ENCODE results near the gene PRKD3. TPM values are rescaled to one million over a fixed set of nuclear protein-coding genes. Genes with fewer than 3 reads are reported as not detected.
"Not testable (repeated sequence)": the region's sequence is repeated elsewhere in the genome, so short reads cannot be mapped to it uniquely, and the experiment has no call there.

Gene PRKD3
- total RNA-seq, 2 experiments from 2014 or later: 9.3 to 13.4 TPM

DNA sequence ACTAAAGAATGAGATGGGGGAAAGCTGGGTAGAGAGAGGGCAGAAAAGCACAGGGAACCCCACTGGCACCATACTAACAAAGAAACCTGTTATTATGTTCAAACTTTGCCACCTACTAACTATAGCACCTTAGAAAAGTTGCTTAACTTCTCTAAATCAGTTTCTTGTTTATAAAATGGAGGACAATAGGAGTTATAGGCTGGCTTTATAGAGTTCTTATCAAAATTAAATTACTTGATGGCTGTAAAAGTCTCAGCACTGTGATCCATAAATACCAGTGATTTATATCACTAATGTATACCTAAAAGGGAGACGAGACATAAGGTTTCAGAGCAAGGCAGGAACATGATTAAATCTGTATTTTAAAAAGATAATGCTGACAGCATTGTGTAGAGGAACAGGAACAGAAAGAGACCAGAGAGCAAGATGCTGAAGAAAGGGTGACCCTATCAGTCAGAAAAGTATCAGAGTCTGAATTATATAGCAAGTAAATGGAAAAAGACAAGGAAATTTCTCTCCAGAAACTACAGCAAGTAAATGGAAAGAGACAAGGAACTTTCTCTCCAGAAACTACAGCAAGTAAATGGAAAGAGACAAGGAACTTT lies 29.1 kb downstream of the PRKD3 start:
- Mint-ChIP-seq H3K9me3 (no peaks in the 10 kb centered on the region), H3K36me3 (ENCODE audit: low read depth) (peaks cover 2% of the 10 kb centered on the region), H3K4me3 (no peak overlapping the region), H3K27me3 (no peaks in the 10 kb centered on the region), H3K27ac (no peak overlapping the region), H3K4me1 (no peaks in the 10 kb centered on the region)
- ChIA-PET POLR2A (no interaction called here), CTCF (no interaction called here)
- no peak for DNase-seq

DNA sequence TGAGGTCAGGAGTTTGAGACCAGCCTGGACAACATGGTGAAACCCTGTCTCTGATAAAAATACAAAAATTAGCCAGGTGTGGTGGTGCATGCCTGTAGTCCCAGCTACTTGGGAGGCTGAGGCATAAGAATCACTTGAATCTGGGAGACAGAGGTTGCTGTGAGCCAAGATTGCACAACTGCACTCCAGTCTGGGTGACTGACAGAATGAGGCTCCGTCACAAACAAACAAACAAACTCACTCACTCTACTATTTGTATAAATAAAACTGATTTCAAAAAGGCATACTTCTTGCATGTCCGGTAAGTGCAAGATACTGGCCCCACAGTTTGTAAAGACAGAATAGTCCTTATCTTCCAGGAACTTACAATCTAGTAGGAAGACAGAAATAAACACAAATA lies 29.8 kb downstream of the PRKD3 start:
- H3K27ac Mint-ChIP-seq; CTCF ChIA-PET; H3K36me3 Mint-ChIP-seq (ENCODE audit: low read depth); H3K27me3 Mint-ChIP-seq; POLR2A ChIA-PET; H3K4me1 Mint-ChIP-seq; H3K9me3 Mint-ChIP-seq; H3K4me3 Mint-ChIP-seq; DNase-seq: not testable (repeated sequence)

DNA sequence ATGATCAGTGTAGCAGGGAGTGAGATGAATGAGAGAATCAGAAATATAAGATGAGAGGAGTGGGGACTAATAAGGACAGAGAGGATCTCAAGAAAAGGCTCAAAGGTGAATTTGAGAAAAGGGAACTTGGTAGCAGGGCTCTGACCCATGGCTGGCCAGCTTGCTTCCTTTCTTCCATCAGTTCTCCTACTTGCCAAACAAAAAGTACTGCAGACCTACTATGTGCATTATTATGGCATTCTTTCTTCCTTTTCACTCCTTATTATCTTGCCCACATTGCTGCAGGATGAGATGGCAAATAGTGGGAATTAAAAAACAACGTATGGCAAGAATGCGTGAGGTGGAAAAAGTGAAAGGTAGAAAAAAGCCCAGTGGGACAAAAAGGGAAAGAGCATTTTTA lies 33.0 kb downstream of the PRKD3 start:
- CTCF ChIA-PET: no interaction called here
- H3K27me3 Mint-ChIP-seq: no peaks in the 10 kb centered on the region
- POLR2A ChIA-PET: interaction anchor here (0.6 kb wide), 2 partner anchors 79 to 364 kb away, joined by 3 to 4 read pairs; no protein-coding TSS in a partner anchor
- H3K9me3 Mint-ChIP-seq: no peaks in the 10 kb centered on the region
- DNase-seq: no peak
- no peak overlapping the region for H3K27ac Mint-ChIP-seq
- no peak overlapping the region for H3K4me3 Mint-ChIP-seq
- H3K36me3 Mint-ChIP-seq (ENCODE audit: low read depth): no peaks in the 10 kb centered on the region
- H3K4me1 Mint-ChIP-seq: no peaks in the 10 kb centered on the region

DNA sequence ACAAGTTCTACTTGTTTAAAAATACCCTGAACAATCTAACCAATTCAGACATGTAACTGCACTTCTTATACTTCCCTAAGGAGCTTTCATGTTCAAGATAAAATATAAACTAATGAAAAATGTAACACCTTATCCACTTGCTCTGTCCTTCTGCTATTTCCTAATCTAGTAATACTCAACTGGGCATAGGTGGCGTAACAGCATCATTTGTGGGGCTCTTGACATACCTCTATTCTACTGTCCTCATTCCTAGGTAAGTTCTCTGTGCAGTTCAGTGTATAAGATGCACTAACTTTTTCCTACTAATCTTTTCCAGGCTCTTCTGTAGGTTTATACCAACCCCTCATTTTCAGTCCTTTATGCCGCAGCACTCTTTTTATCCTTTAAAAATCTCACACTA lies 36.7 kb downstream of the PRKD3 start:
- Mint-ChIP-seq H3K4me1 (no peaks in the 10 kb centered on the region), H3K4me3 (no peak overlapping the region), H3K9me3 (no peaks in the 10 kb centered on the region), H3K36me3 (ENCODE audit: low read depth) (no peaks in the 10 kb centered on the region), H3K27me3 (no peaks in the 10 kb centered on the region), H3K27ac (no peak overlapping the region)
- peak; percentile 16 for DNase-seq
- CTCF ChIA-PET: interaction anchor here (0.6 to 1.1 kb wide), 3 partner anchors 9 to 128 kb away, joined by 3 to 5 read pairs (median 4); no protein-coding TSS in a partner anchor
- POLR2A ChIA-PET: no interaction called here

DNA sequence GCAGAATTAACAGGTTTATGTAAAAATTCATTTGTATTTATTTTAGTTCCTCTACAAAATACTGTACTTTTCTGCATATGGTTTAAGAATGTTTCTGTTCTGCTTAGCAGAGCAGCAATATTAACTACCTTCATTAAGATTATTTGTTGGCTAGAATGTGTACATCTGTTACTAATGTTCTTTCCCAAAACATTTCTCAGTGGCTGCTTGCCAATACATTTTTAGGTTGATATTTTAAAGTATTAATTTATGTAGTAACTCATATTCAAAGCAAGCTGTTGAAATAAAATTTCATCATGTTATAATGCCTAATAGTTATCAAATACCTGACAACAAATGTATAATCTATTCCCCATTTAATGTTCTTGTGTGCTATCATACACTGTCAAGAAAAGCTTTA lies 40.3 kb downstream of the PRKD3 start:
- Mint-ChIP-seq H3K27me3 (no peaks in the 10 kb centered on the region), H3K4me1 (no peaks in the 10 kb centered on the region), H3K36me3 (ENCODE audit: low read depth) (peaks cover 7% of the 10 kb centered on the region), H3K27ac (no peak overlapping the region), H3K4me3 (no peak overlapping the region), H3K9me3 (no peaks in the 10 kb centered on the region)
- POLR2A ChIA-PET: no interaction called here
- DNase-seq: no peak
- CTCF ChIA-PET: interaction anchor here (0.8 kb wide), 1 partner anchor 63 kb away, joined by 3 read pairs; no protein-coding TSS in a partner anchor

DNA sequence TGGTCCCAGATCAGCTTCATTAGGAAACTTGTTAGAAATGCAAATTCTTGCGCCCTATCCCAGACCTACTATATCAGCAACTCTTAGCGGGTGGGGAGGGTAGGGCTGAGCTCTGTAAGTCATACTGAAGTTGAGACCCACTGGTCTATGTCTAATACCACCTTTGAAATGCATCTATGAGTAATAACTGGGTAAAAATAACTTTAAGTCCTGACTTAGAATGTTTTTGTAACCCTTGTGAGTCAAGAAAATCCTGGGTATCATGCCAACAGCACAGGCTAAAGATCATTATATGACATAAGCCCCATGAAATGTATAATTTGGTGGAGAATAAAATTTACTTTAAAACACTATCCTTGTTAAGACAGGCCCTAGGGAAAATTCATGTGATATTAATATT lies 41.4 kb downstream of the PRKD3 start:
- Mint-ChIP-seq H3K27me3 (no peaks in the 10 kb centered on the region), H3K36me3 (ENCODE audit: low read depth) (peaks cover 7% of the 10 kb centered on the region), H3K27ac (no peak overlapping the region), H3K4me1 (no peaks in the 10 kb centered on the region), H3K9me3 (no peaks in the 10 kb centered on the region), H3K4me3 (no peak overlapping the region)
- POLR2A ChIA-PET: no interaction called here
- DNase-seq: no peak
- CTCF ChIA-PET: interaction anchor here (1.1 kb wide), 1 partner anchor 17 kb away, joined by 3 read pairs; no protein-coding TSS in a partner anchor

DNA sequence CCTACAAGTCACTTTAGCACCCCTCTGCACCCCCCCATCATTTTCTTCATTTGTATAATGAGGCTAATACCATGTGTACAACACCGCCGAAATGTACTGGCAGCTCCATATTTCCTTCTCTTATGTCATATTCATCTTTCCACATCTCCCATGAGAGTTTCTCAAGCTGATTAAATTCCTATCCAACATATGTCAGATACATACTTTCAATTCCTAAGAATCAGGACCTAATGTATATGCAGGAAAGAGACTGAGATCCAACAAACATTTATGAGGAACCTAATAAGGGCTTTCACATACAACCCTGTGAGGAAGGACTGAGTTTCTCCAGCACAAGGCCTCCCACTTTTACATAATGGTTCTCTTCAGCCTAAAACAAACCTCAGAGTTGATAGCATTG lies 41.9 kb downstream of the PRKD3 start:
- Mint-ChIP-seq H3K36me3 (ENCODE audit: low read depth) (peaks cover 7% of the 10 kb centered on the region), H3K27me3 (no peaks in the 10 kb centered on the region), H3K27ac (no peak overlapping the region), H3K4me1 (no peaks in the 10 kb centered on the region), H3K4me3 (no peak overlapping the region), H3K9me3 (no peaks in the 10 kb centered on the region)
- ChIA-PET CTCF (no interaction called here), POLR2A (no interaction called here)
- DNase-seq: no peak

DNA sequence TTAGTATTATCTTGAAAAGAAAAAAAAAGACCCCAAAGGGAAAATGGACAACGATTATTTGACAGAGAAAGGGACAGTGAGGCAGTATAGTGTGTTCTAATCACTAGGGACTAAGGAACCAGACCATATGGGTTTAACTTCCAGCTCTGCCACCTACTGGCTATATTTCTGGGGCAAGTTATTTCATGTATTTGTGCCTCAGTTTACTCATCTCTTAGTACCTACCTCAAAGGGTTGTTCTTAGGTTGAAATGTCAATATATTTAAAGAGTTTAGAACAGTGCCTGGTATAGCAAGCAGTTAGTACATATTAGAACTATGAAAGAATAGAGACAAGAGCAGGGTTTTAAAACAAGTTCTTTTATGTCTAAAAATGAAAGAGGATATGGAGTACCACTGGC lies 42.7 kb downstream of the PRKD3 start:
- no peaks in the 10 kb centered on the region for H3K9me3 Mint-ChIP-seq
- no peaks in the 10 kb centered on the region for H3K27me3 Mint-ChIP-seq
- CTCF ChIA-PET: interaction anchor here (0.6 kb wide), 1 partner anchor 116 kb away, joined by 3 read pairs; no protein-coding TSS in a partner anchor
- POLR2A ChIA-PET: no interaction called here
- no peak overlapping the region for H3K4me3 Mint-ChIP-seq
- H3K36me3 Mint-ChIP-seq (ENCODE audit: low read depth): peaks cover 7% of the 10 kb centered on the region
- no peak for DNase-seq
- H3K27ac Mint-ChIP-seq: no peak overlapping the region
- no peaks in the 10 kb centered on the region for H3K4me1 Mint-ChIP-seq

DNA sequence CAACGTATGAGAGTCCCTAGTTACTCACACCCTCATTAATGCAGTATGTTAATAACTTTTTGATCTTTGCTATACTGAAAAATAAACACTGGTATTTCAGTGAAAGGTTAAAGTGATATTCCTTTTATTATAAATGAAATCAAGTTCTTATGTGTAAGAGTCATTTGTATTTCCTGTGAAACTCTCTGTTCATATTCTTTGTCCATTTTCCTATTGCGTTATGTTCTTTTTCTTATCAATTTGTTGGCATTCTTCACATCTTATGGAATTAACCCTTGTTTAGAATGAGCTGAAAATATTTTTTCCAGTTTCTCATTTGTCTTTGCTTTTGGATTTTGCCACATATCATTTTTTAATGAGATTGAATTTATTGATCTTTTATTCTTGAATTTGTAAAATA lies 48.3 kb downstream of the PRKD3 start:
- ChIA-PET POLR2A (no interaction called here), CTCF (no interaction called here)
- Mint-ChIP-seq H3K4me3 (no peak overlapping the region), H3K27ac (no peak overlapping the region), H3K36me3 (ENCODE audit: low read depth) (peaks cover 5% of the 10 kb centered on the region), H3K9me3 (no peaks in the 10 kb centered on the region), H3K4me1 (no peaks in the 10 kb centered on the region), H3K27me3 (no peaks in the 10 kb centered on the region)
- DNase-seq: no peak

Other genes with a start within 250 kb of the PRKD3 start
- gene HEATR5B, start 240.5 kb downstream of the PRKD3 start, total RNA-seq: 10 to 100 TPM; 21.4 to 21.8 TPM
- 10 to 100 TPM in 1 of 2 experiments, 1 to 10 TPM in 1; 9.8 to 10.3 TPM for gene GPATCH11, start 240.3 kb downstream of the PRKD3 start, total RNA-seq
- 100 to 1,000 TPM; 119 to 129 TPM for gene EIF2AK2, start 167.9 kb downstream of the PRKD3 start, total RNA-seq
- gene SULT6B1, start 136.2 kb downstream of the PRKD3 start, total RNA-seq: not detected
- gene CEBPZOS, start 128.3 kb downstream of the PRKD3 start, total RNA-seq: 10 to 100 TPM; 37.5 to 38.5 TPM
- gene CEBPZ, start 93.2 kb downstream of the PRKD3 start, total RNA-seq: 10 to 100 TPM; 53.5 to 56.9 TPM
- 10 to 100 TPM; 17.9 to 21.7 TPM for gene NDUFAF7, start 93.2 kb downstream of the PRKD3 start, total RNA-seq
- not detected for gene QPCT, start 19.8 kb upstream of the PRKD3 start, total RNA-seq

Measured in activated CD4-positive, alpha-beta T cell treated with anti-CD3 and anti-CD28 coated beads, Interleukin-2, amount 10 ng/mL, durations not matched to agents 7 days and 5 days (primary cell).